ENCODE data around the gene CALHM6. TPM values are rescaled to one million over a fixed set of nuclear protein-coding genes. Genes with fewer than 3 reads are reported as not detected.

The CALHM6 gene
- total and polyA plus RNA-seq, 2 donors (not counting 1 experiment from before 2014, with no cell fraction given): 30.6 to 68.4 TPM

DNA sequence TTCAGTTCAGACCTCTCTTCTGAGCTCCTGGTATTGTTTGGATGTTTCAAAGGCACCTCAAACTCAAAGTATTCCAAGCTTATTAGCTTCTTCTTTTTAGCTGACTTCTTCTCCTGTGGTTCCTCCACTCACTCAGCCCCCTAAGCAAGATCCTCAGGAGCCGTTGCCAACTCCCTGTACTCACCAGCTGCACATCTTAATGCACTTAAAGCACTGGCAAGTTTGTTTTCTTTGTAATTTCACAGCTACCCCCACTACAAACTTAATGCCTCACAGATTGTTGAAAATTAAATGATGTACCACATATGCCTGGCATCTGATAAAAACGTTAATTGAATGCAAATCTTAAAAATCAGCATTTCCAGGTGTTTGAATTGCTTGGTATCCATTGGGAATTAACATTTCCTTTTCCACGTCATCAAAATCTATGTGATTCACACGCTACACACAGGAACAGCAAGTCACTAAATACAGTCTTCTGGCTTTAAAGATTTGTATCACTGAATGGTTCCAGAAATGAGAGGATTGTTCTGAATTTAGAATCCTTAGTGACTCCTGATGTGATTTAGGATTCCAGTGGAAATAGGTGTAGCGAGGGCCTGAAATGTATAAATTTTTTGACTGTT, 24.5 kb downstream of the CALHM6 start:
- Histone ChIP-seq H3K27me3 (replicated peaks in 1 of 4; ENCODE audit: control extremely low read depth in 1 of 4, control insufficient read depth in 3 of 4, insufficient read depth in 4 of 4, low read length in 3 of 4) (no peaks in the 10 kb centered on the region), H4K20me1 (ENCODE audit: control insufficient read depth, insufficient read depth, low read length, poor library complexity, severe bottlenecking) (no peaks in the 10 kb centered on the region), H3K36me3 (replicated peaks in 1 of 2; ENCODE audit: control extremely low read depth in 1 of 2, control insufficient read depth in 1 of 2, extremely low read depth in 1 of 2, insufficient read depth in 2 of 2, low read length in 1 of 2) (no peaks in the 10 kb centered on the region), H2AFZ (ENCODE audit: insufficient read depth, low read depth, low read length, poor library complexity, severe bottlenecking) (no peak overlapping the region), H3K27ac (ENCODE audit: low read length in 2 of 2) (no peak overlapping the region), H3K4me2 (replicated peaks; ENCODE audit: low read depth, low read length, poor library complexity, severe bottlenecking) (no peak overlapping the region), H3K79me2 (ENCODE audit: control insufficient read depth, insufficient read depth, low read length) (no peaks in the 10 kb centered on the region), H3K9ac (ENCODE audit: low read length) (no peak overlapping the region), H3K9me3 (ENCODE audit: control extremely low read depth in 1 of 3, control insufficient read depth in 2 of 3, insufficient read depth in 1 of 3, low read length in 2 of 3) (no peaks in the 10 kb centered on the region), H3K4me1 (ENCODE audit: control insufficient read depth in 2 of 2, insufficient read depth in 2 of 2, low read length in 2 of 2) (no peaks in the 10 kb centered on the region), H3K4me3 (ENCODE audit: control extremely low read depth in 1 of 5, extremely low read depth in 1 of 5, insufficient read depth in 1 of 5, low read depth in 2 of 5, low read length in 4 of 5) (no peak overlapping the region)
- intact Hi-C loops (cut with micrococcal nuclease): no loop called here
- CTCF ChIA-PET: no interaction called here
- H3K4me3 Mint-ChIP-seq: no peak overlapping the region
- DNase-seq: no peak
- no CpG with 5 or more reads among the region's 5 CpGs for WGBS (ENCODE audit: insufficient coverage)
- no peaks in the 10 kb centered on the region for H3K4me1 Mint-ChIP-seq
- no peaks in the 10 kb centered on the region for H3K9me3 Mint-ChIP-seq (ENCODE audit: insufficient read depth)
- H3K27me3 Mint-ChIP-seq: peaks cover 7% of the 10 kb centered on the region
- no peak overlapping the region for H3K27ac Mint-ChIP-seq
- TF ChIP-seq, protein P1, sequence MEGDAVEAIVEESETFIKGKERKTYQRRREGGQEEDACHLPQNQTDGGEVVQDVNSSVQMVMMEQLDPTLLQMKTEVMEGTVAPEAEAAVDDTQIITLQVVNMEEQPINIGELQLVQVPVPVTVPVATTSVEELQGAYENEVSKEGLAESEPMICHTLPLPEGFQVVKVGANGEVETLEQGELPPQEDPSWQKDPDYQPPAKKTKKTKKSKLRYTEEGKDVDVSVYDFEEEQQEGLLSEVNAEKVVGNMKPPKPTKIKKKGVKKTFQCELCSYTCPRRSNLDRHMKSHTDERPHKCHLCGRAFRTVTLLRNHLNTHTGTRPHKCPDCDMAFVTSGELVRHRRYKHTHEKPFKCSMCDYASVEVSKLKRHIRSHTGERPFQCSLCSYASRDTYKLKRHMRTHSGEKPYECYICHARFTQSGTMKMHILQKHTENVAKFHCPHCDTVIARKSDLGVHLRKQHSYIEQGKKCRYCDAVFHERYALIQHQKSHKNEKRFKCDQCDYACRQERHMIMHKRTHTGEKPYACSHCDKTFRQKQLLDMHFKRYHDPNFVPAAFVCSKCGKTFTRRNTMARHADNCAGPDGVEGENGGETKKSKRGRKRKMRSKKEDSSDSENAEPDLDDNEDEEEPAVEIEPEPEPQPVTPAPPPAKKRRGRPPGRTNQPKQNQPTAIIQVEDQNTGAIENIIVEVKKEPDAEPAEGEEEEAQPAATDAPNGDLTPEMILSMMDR (IDR thresholded peaks at IDR 0.05): no peak
- no peak for TF ChIP-seq EZH2 (IDR thresholded peaks at IDR 0.05; ENCODE audit: borderline replicate concordance, insufficient read depth, low read depth, low read length, poor library complexity, severe bottlenecking)
- ATAC-seq (ENCODE audit: low read depth): no peak
- POLR2A ChIA-PET: no interaction called here

DNA sequence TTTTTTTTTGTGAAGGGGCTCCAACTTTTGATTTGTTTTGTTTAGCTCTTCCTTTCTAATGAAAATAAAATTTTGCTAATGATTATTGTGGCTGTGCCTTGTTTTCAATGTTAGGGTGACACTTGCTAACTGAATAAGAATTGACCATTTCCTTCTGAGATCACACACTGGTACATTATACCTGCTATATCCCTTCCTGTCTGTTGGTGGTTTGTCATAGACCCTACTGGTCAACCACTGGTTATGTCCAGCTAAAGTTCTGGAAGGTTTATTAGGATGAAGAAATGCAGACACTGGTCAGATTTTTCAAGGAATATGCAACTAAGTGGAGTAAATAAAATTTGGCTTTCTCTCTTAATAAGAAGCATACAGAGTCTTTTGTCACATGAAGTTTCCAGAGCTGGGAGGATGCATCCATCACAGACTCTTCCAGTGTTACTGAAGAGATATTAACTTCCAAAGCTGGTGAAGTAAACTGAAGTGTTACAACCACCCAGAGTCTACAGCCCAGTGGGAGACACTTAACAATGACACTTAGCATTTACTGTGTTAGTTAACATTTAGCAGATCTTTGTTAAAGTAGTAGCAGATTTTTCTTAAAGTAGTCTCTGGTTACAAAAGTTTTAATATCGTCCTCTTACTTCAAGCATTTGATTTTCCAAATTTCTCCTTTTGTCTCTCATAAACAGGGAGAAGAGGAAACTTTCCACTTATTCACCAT, 30.6 kb downstream of the CALHM6 start:
- Histone ChIP-seq H3K27me3 (replicated peaks in 1 of 4; ENCODE audit: control extremely low read depth in 1 of 4, control insufficient read depth in 3 of 4, insufficient read depth in 4 of 4, low read length in 3 of 4) (peaks cover 0 to 3% (median 0%) of the 10 kb centered on the region in 4 experiments), H3K4me2 (replicated peaks; ENCODE audit: low read depth, low read length, poor library complexity, severe bottlenecking) (no peak overlapping the region), H3K4me3 (ENCODE audit: control extremely low read depth in 1 of 5, extremely low read depth in 1 of 5, insufficient read depth in 1 of 5, low read depth in 2 of 5, low read length in 4 of 5) (no peak overlapping the region), H3K79me2 (ENCODE audit: control insufficient read depth, insufficient read depth, low read length) (no peaks in the 10 kb centered on the region), H2AFZ (ENCODE audit: insufficient read depth, low read depth, low read length, poor library complexity, severe bottlenecking) (no peak overlapping the region), H3K4me1 (ENCODE audit: control insufficient read depth in 2 of 2, insufficient read depth in 2 of 2, low read length in 2 of 2) (no peaks in the 10 kb centered on the region), H3K36me3 (replicated peaks in 1 of 2; ENCODE audit: control extremely low read depth in 1 of 2, control insufficient read depth in 1 of 2, extremely low read depth in 1 of 2, insufficient read depth in 2 of 2, low read length in 1 of 2) (no peaks in the 10 kb centered on the region), H3K9me3 (ENCODE audit: control extremely low read depth in 1 of 3, control insufficient read depth in 2 of 3, insufficient read depth in 1 of 3, low read length in 2 of 3) (peaks cover 0 to 2% (median 0%) of the 10 kb centered on the region in 3 donors), H3K27ac (ENCODE audit: low read length in 2 of 2) (no peak overlapping the region), H4K20me1 (ENCODE audit: control insufficient read depth, insufficient read depth, low read length, poor library complexity, severe bottlenecking) (no peaks in the 10 kb centered on the region), H3K9ac (ENCODE audit: low read length) (no peak overlapping the region)
- intact Hi-C loops (cut with micrococcal nuclease): no loop called here
- DNase-seq (no peak), ATAC-seq (ENCODE audit: low read depth) (no peak)
- Mint-ChIP-seq H3K4me3 (no peak overlapping the region), H3K4me1 (no peaks in the 10 kb centered on the region), H3K27me3 (peaks cover 12% of the 10 kb centered on the region), H3K27ac (no peak overlapping the region), H3K9me3 (ENCODE audit: insufficient read depth) (peaks cover 6% of the 10 kb centered on the region)
- ChIA-PET POLR2A (no interaction called here), CTCF (interaction anchor here (0.6 to 1.2 kb wide), 2 partner anchors 24 to 47 kb away, joined by 4 read pairs; no protein-coding TSS in a partner anchor)
- no peak for TF ChIP-seq EZH2 (IDR thresholded peaks at IDR 0.05; ENCODE audit: borderline replicate concordance, insufficient read depth, low read depth, low read length, poor library complexity, severe bottlenecking)
- TF ChIP-seq, protein P1 (IDR thresholded peaks at IDR 0.05): no peak
- WGBS (ENCODE audit: insufficient coverage): no CpG with 5 or more reads among the region's 1 CpG
